DLD1 (cell line): ENCODE data around the gene ERGIC1.

ENCODE experiments used
- in situ Hi-C: cut with HindIII; loops from 2 replicates; pipeline ENCODE4 v1.10.0; 2017; ENCODE audit warnings: low sequenced_read_pairs

ERGIC1 gene

DNA sequence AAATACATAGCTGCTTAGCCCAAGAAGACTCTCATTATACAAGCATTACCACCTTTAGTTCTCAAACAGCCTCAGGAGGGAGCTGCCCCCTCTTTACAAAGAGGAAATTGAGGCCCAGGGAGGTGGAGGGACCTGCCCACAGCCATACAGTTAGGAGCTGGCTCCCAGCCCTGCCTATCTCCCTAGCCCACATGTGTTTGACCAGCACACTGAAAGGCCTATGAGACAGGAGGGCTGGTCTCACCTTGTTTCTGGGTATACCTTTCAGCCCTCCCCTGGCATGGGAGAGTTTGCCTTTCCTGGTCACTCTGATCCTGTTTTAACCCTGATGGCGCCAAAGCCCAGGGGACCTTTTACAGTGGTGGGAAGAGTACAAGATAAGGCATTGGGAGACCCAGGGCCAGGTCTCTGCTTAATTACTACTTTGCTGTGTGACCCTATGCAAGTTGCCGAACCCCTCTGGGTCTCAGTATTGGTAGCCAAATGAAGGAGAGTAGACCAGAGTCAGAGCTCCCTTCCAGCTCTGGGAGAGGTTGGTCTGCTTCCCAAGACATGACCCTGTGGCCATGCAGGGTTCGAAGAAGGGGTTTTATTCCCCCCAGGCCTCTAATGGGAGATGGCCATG is 64.3 kb downstream of the ERGIC1 start:
- in situ Hi-C loops, result loop anchor here (25.0 kb wide), 1 partner anchor 186 kb away; no protein-coding TSS in a partner anchor

DNA sequence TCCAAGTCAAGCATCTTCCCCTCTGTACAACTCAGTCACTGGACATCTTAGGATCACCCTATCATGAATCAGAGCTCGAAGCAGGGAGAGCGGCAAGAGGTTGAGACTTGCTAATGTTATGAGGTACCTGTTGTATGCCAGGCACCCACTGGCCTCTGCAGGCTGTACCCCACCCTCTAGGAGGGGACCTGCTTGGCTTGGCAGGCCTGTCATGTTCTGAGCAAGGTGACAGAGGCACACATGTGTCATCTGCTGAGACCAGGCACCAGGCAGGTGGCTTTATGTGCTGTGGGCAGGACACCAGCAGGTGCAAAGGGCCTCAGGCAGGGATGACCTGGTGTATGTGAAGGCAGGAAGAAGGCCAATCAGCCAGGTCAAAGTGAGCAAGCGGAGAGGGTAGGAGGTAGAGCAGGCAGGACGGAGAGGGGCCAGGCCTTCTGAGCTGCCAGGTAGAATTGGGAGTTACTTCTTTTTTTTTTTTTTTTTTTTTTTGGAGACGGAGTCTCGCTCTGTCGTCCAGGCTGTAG is 64.9 kb downstream of the ERGIC1 start:
- in situ Hi-C loops, result loop anchor here (25.0 kb wide), 1 partner anchor 187 kb away; no protein-coding TSS in a partner anchor

DNA sequence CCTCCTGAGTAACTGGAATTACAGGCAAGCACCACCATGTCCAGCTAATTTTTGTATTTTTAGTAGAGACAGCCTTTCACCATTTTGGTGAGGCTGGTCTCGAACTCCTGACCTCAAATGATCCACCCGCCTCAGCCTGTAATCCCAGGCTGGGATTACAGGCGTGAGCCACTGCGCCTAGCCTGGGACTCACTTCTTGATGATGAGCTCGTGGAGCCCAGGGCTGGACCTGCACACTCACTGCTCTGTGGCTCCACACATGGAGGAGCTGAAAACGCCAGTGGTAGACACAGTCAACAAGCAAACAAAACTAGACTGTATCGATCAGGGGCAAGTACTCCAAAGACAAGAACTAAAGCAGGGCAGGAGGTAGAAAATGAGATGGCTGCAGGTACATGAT is 65.4 kb downstream of the ERGIC1 start:
- in situ Hi-C loops, result loop anchor here (25.0 kb wide), 1 partner anchor 187 kb away; no protein-coding TSS in a partner anchor

DNA sequence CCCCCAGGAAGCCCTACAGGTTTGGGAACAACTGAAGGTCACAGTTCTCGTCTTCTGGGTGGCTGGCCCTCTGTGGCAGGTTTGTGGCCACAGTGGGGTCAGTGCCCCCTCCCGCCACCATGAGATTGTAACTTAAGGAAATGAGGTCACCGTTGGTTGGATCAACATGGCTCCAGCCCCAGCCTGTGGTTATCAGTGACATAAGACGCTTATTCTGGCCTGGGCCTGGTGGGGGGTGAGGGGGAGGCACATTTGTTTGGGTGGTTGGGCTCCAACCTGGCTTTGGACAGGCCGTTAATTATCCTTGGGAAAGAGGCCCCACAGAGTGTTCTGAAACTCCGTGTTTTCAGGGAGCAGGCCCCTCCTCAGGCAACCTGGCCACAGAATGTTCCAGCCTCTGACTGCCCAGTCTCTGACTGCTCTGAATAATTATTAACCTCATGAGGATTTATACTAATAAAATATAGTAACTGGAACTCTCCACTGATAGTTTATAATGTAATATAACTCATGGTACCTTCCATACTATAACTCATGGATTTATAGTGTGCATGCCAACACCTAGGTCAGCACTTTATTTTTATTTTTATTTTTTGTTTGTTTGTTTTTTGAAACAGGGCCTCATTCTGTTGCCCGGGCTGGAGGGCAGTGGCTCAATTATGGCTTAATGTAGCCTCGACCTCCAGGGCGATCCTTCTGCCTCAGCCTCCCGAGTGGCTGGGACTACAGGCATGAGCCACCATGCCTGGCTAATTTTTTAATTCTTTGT is 67.1 kb downstream of the ERGIC1 start:
- in situ Hi-C loops, result no loop called here

DNA sequence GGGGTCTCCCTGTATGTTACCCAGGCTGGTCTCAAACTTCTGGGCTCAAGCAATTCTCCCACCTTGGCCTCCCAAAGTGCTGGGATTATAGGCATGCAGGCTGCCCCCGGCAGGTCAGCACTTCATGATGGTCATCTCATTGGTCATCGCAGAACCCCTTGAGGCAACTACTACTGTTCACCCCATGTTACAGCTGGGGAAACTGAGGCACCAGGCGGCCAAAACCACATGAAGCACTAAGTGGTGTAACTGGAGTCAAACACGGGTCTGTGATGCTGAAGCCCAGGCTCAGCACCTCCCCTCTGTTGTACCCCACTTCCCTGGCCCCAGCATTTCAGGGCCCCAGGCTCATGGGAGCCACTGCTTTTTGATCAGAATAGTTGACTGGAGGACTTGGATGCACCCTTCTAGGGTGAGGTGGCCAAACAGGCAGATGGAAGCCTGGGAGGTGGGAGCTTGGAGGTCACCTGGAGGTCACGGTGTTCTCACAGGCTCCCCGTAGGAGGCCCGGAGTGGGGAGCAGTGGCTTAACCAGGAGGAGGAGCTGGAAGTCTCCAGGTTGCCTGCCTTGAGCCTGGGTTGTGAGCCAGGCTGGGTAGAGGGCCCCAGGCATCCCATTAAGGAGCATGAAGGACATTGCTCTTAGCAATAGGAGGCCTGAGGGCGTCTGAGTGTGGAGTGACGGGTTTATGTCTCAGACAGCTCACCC is 67.9 kb downstream of the ERGIC1 start:
- in situ Hi-C loops, result no loop called here

DNA sequence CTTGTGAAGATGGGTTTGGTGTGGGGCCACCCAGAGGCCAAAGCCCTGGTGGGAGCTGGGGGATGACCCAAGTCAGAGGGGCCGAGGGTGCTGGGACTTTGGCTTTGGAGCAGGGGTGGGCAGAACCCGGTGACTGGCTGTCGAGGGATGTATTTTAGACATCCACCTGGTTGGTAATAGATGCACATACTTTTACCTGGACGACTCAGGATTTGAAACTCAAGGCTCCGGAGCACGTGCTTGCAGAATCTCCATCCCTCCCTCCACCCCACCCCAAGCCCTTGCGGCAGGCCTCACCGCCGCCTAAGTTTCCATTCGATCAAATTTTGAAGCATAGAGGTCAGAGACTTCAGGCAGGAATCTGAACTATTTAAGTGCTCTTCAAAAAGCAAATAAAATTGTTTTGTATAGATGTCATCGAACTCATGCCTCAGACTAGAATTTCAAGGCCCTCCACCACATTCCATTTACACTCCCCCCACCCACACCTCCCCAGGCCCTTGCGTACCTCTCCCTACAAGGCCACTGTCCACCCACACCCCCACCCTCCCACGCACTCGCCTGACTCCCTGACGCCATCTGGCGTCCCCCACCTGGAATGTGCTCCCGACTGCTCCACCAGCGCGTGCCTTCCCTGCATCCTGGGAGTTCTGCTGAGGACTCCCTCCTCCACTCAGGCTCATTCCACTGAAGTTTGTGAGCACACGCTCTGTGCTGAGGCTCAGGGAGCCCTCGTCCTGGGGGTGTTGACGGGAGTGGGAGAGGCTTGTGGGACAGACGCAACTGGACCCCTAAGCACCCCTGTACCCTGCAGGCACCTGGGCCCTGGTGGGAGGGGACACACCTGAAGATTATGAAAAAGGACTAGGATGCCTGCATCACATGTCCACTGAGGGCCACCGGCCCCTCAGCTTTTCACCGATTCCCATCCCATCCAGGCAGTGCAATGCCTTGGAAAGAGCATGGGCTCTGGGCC is 68.7 kb downstream of the ERGIC1 start:
- in situ Hi-C loops, result no loop called here

DNA sequence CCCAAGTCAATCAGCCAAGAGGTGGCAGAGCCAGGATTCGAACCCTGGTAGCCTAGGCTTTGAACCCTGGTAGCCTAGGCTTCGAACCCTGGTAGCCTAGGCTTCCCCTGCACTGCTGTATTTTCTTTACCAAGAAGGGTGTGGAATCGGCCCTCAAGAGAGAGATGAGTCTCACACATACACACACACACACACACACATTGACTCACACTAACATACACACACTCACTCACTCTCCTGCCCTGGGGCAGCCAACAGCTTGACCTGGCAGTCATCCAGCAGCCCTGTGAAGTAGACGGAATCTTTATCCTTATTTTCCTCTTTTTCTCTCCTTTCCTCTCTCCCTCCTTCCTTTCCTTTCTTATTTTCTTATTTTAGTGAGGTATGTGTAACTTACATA is 69.7 kb downstream of the ERGIC1 start:
- in situ Hi-C loops, result no loop called here

DNA sequence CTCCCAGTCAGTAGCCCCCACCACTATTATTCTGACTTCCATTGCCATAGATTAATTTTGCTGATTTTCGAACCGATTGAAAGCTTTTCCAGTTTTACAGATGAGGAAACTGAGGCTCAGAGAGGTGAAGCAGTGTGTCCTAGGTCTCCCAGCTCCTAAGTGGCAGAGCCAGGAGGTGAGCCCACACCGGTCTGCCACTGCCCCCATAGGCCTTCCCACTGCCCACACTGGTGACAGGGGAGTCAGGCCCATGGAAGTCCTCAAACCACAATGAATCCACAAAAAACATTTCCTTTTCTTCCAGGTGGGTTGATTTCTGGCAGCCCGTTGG is 70.2 kb downstream of the ERGIC1 start:
- in situ Hi-C loops, result no loop called here

DNA sequence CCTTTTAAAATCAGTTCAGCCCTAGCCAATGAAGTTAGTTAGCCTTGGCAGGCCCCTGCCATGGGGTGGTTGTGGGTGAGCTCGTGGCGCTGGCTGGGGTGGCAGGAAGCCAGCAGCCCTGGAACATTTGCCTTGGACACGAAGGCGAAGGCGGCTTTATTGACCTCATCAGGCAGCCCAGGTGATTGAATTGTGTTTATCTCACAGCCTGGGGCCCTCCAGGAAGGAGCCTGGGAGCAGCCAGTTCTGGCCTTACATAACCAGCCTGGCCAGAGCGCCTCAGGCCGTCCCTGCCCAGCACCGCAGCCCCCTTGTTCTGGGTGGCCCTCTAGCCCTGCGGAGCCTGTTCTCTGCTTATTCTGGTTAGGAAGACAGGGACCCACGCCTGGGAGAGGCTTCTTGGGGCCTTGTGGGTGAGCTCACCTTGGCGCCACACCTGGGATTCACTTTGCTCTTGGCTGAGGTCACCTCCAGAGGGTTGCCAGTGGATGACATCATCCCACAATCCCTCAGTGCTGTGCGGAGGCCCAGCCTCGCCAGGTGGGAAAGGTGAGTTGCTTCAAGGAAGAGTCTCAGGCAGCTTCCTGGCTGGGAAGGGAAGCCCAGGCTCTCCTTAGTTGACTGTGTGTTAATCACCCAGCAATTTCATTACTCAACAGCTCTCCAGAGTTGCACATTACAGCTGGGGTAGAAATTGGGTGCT is 70.7 kb downstream of the ERGIC1 start:
- in situ Hi-C loops, result no loop called here

DNA sequence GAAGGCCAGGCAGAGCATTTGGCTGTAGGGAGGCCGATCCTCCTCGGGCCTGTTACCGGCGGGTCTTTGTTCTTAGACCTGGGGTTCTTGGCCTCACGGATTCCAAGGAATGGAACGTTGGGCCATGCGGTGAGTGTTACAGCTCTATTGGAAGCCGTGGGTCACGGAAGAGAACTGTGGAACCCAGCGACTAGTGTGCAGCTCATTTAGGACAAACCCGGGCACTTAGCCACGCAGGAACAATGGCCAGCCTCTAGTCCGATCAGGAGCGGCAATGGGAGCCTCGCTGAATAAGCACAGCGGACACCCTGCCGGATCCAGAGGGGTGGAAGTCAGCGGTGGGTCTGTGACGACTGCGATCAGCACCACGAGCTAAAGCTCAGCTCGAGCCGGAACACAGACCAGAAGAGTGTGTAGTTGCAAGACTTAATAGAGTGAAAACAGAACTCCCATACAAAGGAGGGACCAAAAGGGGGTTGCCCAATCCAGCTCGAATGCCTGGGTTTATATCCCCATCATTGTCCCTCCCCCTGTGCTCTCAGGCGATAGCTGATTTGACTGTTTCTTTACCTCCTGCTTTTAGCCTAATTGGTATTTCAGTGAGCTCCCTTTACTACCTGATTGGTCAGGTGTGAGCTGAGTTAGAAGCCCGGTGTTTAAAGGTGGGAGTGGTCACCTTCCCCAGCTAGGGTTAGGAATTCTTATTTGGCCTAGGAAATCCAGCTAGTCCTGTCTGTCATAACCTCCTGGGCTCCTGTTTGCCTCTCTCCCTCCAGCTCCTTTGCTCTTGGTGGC is 71.5 kb downstream of the ERGIC1 start:
- in situ Hi-C loops, result no loop called here

DNA sequence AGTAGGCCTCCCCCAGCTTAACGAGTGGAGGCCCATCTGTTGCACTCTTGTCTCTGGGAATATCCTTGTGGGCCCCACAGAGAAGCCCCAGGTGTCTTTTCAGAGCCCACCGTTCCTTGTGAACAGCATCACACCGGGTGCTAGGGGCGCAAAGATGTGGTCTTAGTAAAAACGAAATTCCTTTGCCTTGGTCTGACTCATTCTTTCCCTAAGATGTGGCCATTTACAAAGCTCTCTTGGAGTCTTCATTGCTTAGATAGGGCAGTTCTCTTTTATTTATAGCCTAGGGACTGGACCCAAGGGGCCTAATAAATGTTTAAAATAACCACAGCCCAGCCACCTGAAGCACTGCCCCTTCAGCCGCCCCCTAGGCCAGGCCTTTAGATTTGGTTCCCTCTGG is 72.4 kb downstream of the ERGIC1 start:
- in situ Hi-C loops, result no loop called here

DNA sequence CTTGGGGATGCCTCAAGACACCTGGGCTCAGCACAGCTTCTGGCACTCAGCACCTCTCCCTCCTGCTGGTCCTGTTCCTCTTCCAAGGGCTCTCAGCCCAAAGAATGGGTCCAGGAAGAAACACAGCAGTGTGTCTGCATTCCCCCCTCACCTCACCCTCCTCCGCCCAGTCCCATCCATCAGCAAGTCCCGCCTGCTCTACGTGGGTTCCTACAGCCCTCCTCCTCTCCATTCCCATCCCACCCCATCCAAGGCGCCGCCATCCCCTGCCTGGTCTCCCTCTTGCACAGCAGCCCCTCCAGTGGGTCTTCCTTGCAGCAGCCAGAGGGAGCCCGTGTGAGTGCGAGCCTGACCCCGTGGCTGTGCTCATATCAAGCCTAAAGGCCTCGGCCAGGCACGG is 72.8 kb downstream of the ERGIC1 start:
- in situ Hi-C loops, result no loop called here

DNA sequence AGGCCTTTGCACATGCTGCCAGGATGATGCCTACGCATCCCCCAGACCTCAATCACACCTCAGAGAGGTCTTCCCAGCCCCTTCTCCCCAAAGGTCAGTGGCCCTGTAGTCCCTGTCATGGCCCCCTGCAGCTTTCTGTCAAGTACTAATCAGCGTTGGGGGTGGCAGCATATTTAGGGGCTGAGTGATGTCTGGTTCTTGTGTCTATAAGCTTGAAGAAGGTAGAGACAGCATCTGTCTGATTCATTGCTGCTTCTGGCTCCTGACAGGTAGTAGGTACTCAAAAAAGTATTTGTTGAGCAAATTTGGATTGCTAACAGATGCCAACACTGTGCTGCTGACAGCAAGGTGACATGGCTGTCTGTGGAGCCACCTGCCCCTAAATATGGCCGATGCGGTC is 73.6 kb downstream of the ERGIC1 start:
- in situ Hi-C loops, result no loop called here

DNA sequence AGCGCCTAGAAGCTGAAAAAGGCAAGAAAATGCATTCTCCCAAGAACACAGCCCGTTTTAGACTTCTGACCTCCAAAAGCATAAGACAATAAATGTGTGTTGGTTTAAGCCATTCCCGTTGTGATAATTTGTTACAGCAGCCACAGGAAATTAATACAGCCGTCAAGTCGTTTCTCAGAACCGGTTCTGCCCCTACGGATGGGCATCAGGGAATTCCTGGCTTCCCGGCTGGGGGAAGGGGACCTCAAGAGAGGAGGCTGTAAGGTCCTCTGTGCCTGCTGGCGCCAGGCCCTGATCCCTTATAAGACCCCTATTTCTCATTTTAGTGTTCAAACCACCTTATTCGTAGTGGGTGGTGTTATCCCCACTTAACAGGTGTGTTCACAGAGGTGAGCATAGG is 74.6 kb downstream of the ERGIC1 start:
- in situ Hi-C loops, result no loop called here

DNA sequence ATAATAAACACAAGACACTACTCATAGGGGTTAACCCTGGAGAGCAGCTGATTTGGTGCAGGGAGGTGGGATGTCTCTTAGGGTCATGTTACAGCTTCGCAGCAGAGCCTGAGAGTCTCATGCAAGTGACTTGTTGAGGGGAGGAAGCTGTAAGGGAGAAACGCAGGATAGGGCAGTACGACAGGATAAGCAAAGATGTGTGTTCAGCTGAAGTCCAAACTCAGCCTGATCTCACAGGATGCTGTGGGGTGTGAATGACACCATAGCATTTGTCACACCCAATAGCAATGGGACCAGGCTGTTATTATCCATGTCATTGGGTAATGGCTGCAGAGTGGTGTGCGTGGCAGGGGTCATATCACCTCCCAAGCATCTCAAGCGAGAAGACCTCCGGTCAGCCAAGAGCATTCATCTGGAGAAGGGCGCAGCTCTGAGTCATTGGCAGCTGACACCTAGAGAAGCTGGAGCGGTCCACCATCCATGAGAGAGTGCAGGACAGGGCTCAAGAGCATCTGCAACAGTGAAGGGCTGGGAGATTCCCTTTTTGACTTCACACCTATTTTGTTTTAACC is 76.0 kb downstream of the ERGIC1 start:
- in situ Hi-C loops, result no loop called here

DNA sequence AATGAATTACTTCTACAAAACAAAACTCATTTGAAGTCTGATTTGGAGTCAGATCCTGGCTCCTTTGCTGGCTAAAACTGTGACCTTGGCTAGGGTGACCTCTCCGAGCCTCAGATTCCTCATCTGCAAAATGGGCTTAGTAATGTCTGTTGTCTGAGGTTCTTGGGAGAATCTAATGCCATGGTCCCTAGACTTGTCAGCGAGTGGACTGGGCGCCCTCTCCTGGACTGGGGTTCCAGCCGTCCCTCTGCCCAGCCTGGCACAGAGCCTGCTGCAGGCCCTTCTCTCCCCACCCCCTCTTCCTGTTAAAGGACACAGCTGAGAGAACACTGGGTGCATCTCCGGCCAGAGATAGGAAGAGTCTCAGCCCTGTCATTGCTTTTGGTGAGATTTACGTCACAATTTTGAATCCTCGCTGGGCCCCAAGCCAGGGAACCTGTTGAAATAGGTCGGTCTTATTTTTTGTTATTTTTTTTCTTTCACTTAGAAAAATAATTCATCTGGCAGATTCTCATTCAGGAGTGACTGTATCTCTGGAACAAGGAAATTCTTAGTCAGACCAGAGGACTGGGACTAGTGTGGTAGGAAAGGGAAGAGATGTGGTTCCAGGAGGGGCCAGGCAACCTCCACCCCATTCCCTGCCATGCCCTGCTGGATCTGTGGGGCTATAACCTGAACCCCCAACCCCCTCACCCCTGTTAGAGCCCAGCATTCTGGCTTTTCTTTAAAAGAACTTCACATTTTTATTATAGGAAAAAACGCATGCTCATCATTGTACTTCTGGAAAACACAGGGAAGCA is 77.0 kb downstream of the ERGIC1 start:
- in situ Hi-C loops, result no loop called here

DNA sequence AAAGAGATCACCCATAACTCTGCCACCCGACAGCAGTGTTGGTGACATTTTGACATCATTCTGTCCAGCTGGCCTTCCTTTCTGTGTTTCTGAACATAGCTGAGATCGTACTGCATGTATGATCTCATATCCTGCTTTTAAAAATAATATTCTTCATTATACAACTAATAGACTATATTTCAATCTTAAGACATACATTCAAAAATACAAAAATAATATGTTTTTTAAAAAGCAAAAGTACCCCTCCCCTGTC is 77.5 kb downstream of the ERGIC1 start:
- in situ Hi-C loops, result no loop called here

DNA sequence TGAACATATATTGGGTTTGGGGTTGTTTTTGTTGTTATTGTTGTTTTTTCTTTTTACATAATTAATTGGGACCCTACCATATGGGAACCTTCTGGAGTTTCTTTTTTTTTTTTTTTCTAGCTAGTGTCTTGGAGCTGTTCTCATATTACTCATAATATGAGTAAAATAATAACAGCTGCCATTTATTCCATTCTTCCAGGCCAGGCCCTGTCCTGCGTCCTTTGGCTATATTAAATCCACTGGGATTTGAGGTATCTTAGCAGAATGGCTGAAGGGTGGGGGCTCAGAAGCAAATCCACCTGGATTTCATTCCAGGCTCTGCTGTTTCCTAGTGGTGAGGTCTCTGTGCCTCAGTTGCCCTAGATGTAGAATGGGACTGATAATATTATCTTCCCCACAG is 77.9 kb downstream of the ERGIC1 start:
- in situ Hi-C loops, result no loop called here
